LHCN-M2 (cell line): Measurements from ENCODE around the gene ABCF2. TPM values are rescaled to one million over a fixed set of nuclear protein-coding genes. Genes with fewer than 3 reads are reported as not detected.
A peak's percentile ranks its signal among the peaks of the same experiment; 100 is the strongest.

Experiments
- DNase-seq: peaks from one replicate; pipeline ENCODE4 v3.0.0-alpha.2; 2012; ENCODE audit warnings: low read depth
- total RNA-seq: library from RNA; depleted of rRNA; stranded (reverse); fragments of >200 nt; gene quantifications from 2 replicates; pipeline ENCODE4 v1.2.3, GENCODE V29; 2014

The ABCF2 gene
- total RNA-seq, 1 experiment from 2014 or later: 115 TPM

GRCh38 chr7:151252961-151253711 is 26.1 kb upstream of the ABCF2 start:
- no peak for DNase-seq

- DNase-seq: no peak
These were observed 25.5 kb upstream of the ABCF2 start for GRCh38 chr7:151252561-151252835.

- DNase-seq: peak; percentile 77
These were observed 24.9 kb upstream of the ABCF2 start for GRCh38 chr7:151251689-151252560.

- no peak for DNase-seq
These were observed 24.3 kb upstream of the ABCF2 start for GRCh38 chr7:151251328-151251688.

- DNase-seq: no peak
These were observed 23.5 kb upstream of the ABCF2 start for GRCh38 chr7:151250181-151251132.

- DNase-seq: peak; percentile 74
These were observed 22.7 kb upstream of the ABCF2 start for GRCh38 chr7:151249732-151250072.

GRCh38 chr7:151249034-151249731 is 22.2 kb upstream of the ABCF2 start:
- DNase-seq: peak; percentile 84

- peak; percentile 66 for DNase-seq
These were observed 21.5 kb upstream of the ABCF2 start, which contains the start of gene SMARCD3 for GRCh38 chr7:151248346-151249033. Gene SMARCD3, minus strand, starts transcription at chr7:151248694. Its CDS starts 132 bp downstream, at chr7:151248562.

GRCh38 chr7:151247611-151248345 is 20.8 kb upstream of the ABCF2 start:
- peak; percentile 79 for DNase-seq

- DNase-seq: peak; percentile 100
These were observed 20.0 kb upstream of the ABCF2 start for GRCh38 chr7:151246851-151247580.

- peak; percentile 74 for DNase-seq
These were observed 19.3 kb upstream of the ABCF2 start for GRCh38 chr7:151246102-151246850.

- DNase-seq: peak; percentile 31
These were observed 18.5 kb upstream of the ABCF2 start for GRCh38 chr7:151245360-151246101.

- no peak for DNase-seq
These were observed 17.9 kb upstream of the ABCF2 start for GRCh38 chr7:151244841-151245346.

GRCh38 chr7:151244196-151244840 is 17.3 kb upstream of the ABCF2 start:
- peak; percentile 70 for DNase-seq

GRCh38 chr7:151243408-151244195 is 16.6 kb upstream of the ABCF2 start:
- DNase-seq: no peak

GRCh38 chr7:151243045-151243349 is 16.0 kb upstream of the ABCF2 start:
- DNase-seq: no peak
